Stimulated activated CD4-positive, alpha-beta T cell treated with anti-CD3 and anti-CD28 coated beads, TNF-alpha, amount 100 ng/mL, for 4 hours (primary cell): ENCODE results near the gene RIMS3.

Experiments
- DNase-seq, 3 experiments: peaks; one replicate each; pipeline ENCODE4 v3.0.0-alpha.2; 2020; ENCODE audit warnings: low read depth in 3 of 3

RIMS3 gene

DNA sequence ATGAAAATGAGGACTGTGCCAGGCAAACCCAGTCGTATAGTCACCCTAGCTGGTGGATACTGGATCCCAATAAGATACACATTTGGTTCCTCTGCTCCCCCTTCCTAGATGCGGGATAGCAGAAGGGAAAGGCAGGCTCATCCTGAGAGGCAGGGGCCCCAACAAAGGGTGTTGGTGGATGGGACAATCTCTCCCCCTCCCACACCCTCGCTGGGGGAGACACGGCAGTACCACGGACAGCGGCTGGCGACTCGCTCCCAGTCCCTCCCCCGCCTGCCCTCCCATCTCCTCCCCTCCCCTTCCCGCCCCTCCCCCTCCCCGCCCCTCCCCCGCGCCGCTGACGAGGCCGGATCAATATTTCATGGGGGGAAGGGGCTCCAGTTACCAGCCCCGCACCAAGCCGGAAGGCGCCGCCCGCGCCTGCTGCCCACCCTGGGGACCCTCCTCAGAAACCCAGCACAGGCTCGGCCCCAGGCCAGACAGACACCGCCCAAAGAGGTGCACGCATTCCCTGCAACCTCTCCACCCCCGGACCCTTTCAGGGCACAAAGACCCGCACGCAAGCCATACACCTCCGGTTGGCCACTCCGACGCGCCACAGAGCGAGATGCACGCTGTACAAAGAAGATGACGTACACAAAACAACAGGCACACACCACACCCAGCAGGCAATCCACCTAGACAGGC is 11.5 kb downstream of the RIMS3 start:
- no peak for DNase-seq

DNA sequence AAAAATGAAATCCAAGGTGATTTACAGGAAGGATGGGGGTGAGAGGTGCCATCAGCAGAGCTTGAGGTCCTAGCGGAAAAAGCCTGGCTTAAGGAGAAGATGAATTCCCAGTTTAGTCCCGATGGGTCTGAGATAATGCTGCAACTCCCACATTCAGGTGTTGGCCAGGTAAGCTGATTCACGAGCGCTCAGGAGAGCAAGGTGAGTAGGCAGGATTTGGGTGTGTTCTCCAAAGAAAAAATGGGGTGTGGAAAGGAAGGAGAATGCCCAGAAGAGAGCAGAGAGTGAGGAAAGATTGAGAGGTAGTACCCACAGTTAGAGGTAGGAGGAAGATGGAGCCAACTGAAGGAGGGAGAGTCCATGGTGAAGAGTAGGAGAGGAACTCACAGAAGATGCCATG is 12.5 kb downstream of the RIMS3 start:
- DNase-seq: no peak

DNA sequence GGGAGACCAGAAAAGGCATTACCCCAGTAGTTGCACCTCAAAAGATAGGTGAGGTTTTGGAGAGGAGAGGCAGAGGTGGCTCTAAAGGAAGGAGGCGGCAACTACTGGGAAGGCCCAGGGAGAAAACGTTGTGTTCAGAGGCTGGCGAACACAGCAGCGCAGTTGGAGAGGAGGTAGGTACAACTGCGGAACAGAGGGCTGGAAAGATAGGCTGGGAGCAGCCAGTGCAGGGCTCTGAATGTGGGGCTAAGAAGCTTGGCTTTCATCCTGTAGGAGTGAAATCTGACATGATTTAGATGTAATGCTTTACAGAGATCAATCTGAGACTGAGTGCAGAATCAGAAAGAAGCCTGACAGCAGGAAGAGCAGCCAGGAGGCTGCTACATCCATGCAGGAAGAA is 13.0 kb downstream of the RIMS3 start:
- DNase-seq: no peak

DNA sequence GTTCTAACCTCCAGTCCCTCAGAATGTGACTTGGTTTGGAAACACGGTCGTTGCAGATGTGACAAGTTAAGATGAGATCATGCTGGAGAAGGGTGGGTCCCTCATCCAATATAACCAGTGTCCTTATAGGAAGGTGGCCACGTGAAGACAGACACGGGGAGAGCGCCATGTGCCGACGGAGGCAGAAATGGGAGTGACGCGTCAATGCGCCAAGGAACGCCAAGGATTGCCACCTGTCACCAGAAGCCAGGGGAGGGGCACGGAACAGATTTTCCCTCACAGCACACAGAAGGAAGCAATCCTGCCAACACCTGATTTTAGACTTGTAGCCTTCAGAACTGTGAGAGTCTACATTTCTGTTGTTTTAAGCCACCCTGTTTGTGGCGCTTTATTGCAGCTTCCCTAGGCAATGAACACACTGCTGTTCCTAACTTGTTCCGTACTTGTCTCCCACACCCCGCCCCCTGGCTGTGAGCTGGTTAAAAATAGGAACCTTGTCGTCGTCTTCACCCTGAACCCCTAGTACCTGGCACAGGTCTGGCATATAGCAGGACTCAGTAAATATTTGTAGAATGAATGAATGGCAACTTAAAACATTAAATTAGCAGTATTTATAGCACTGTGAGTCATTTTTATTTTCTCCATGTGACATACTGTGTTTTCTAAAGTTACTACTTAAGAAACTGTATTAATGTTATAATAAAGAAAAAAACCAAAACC is 14.2 kb downstream of the RIMS3 start:
- no peak for DNase-seq

- DNase-seq: no peak
These were observed 15.4 kb downstream of the RIMS3 start for GRCh38 chr1:40650075-40650474.

GRCh38 chr1:40649592-40649930 is 15.9 kb downstream of the RIMS3 start:
- DNase-seq: no peak

GRCh38 chr1:40648928-40649591 is 16.4 kb downstream of the RIMS3 start:
- no peak for DNase-seq

- DNase-seq: no peak
These were observed 17.3 kb downstream of the RIMS3 start for GRCh38 chr1:40648200-40648599.

GRCh38 chr1:40646315-40646714 is 19.2 kb downstream of the RIMS3 start:
- DNase-seq: no peak

DNA sequence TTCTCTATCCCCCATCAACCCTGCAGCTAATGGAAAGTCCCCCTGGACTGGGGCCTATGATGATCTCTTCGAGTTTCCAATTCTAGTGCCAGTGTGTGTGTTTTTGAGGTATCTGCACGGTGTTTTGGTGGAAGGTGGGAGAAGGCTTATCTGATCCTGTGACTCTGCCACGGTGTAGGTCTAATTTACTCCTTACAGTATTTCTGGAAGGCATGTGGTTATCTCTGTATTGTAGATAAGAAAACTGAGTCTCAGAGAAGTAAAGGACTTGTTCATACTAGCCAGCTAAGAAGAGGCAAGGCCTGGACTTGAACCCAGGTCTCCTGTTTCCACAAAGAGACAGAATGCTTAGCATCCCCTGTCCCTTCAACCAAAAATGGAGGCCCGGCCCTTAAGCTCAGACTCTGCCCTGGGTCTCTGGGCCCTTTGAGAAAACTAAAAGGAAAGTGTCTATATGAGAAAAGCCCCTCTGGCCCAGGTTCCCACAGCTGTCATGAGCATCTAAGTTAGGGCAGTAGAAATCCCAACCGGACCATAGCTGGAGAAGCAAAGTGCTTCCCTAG is 20.3 kb downstream of the RIMS3 start:
- DNase-seq: no peak

- no peak for DNase-seq
These were observed 23.8 kb downstream of the RIMS3 start for GRCh38 chr1:40641601-40642242.

DNA sequence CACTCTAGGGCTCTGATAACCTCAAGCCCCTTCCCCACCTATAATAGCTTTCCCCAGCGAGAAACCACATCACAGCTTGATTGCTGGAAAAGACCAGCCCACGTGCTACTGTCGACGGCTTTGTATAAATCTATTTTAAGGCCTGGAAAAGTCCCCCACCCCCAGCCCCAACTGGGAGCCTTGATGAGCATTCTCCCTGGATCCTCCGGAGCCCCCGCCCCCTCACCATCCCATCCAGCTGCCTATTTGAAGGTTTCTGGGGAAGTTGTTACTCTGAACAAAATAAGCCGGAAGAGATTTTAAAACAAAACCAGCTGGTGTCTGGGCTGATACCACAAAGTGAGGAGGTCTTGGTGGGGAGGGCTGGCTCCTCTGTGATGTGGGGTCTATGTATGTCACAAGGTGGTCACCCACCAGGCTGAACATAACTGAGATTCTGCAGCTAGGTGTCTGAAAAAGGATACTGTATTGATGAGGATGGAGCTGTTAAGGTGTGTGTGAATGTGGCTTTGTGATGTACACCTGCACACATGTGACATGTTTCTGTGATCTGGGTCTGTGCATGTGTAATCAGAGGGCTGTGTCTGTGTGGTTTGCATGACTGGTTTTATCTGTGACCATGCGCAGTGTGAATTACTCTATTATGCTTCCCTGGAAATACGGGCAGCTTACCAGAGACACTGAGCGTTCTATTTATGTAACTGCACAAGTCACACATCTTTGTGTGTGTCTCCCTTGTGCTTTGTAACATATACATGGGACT is 25.0 kb downstream of the RIMS3 start:
- DNase-seq: no peak

DNA sequence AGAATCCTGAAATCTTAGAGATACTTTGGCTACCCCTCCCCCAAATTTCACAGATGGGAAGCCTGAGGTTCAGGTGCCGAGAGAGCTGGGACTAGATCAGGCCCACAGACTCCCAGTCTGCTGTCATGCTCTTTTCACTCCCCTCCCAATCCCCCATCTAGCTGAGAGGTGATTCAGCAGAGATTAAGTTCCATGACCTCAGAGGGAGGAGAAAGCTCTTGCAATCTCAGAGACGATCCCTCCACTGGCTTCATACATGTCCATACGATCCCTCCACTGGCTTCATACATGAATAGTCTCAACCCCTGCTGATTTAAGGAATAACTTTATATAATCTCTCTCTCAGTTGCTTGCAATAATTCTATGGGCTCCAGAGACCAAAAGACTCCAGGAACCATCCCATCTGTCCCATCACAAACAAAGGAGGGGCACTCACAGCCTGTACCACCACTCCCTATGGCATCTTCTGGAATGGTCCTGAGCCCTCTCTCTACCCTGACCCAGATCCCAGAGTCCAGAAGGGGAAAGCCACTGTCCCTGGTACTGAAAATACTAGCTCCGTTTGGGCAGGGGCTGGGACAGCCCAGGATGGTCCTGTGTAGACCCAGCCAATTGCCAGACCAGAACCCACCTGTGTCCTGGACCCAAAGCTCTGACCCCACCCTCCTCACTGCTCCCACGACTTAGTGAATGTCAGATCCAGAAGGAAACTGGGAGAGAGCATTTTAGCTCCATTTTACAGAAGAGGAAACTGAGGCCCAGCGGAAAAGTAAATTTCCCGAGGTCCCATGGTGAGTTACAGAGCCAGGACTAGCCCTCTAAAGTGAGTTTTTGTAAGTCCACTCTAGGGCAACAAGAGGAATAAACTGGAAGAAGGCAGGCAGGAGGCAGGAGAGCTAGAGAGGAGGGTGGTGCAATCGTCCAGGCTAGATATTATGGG is 27.1 kb downstream of the RIMS3 start:
- no peak for DNase-seq

DNA sequence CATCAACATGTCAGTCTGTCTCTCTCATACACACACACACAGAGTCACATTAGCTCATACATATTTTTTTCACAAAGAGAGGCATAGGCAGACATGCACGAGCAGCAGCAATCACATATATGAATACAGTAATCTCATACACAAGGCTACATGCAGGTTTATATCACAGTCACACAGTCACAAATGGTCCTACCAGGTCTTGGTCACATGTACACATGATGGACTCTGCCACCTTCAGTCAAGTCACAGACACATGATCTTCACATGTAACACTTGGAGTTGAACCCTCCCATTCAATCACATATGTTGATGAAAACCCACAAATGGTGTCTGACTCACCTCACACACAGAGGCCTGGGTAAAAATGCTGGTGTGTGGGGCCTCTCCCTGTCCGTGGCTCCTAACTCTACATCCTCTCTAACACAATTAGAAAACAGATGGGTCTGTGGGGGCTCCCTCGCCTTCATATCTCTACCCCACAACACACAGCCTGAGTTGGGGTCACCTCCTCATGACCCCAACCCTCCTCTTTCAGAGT is 27.9 kb downstream of the RIMS3 start:
- no peak for DNase-seq

- DNase-seq: no peak
These were observed 28.7 kb downstream of the RIMS3 start for GRCh38 chr1:40636777-40637176.

DNA sequence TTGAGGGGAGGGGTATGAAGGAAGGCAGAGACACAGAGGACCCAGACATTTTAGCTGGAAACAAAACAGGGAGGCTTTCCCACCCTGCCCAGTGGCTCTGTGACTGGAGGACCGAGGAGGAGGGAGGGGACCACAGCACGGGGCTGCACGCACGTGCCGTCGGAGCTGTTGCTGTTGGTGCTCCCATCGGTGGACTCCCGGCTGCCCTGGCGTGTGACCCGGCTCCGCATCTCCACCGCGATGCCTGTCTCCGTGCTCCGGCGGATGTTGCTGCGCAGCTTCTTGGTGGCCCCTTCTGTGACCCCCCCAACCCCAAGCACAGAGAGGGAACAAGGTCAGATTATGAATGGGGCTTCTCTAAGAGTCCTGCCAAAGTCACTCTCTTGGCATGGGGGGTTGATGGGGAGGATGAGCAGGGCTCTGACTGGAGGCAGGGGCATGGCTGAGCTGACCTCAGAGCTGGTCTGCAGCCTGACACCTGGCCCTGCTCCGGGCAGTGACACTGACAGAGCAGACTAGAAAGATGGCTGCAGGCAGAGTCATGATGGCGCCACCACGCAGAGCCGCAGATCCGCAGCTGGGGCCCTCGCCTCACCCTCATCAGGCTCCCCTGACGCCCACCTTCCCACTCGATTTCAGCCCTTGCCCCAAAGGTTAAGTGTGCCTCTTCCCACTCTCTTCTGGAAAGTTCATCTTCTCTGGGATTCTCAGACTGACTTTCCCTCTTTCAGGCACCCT is 29.6 kb downstream of the RIMS3 start:
- no peak for DNase-seq

- DNase-seq: no peak
These were observed 30.4 kb downstream of the RIMS3 start for GRCh38 chr1:40634901-40635655.

- no peak for DNase-seq
These were observed 31.5 kb downstream of the RIMS3 start for GRCh38 chr1:40633931-40634376.

DNA sequence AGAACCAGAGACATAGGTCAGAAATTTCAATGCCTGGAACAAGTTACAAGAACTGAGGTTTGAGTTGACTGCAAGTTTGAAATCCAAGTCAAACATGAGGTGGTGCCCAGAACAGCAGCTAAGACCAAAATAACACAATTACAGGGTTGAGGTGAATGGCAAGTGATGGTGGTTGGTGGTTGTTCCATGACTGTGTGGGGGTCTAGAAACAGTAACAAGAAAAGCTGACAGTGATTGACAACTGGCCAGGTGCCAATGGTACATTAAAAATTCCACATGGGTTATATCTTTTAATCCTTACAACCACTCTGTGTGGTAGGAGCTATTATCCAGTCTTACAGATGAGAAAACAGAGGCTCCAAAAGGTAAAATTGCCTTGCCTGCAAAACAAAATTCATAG is 32.0 kb downstream of the RIMS3 start:
- DNase-seq: no peak
